ENCODE measurements around the gene CBX8.
A peak's percentile ranks its signal among the peaks of the same experiment; 100 is the strongest.

The CBX8 gene

GRCh38 chr17:79815836-79816461, 19.1 kb upstream of the CBX8 start:
- no peaks in the 10 kb centered on the region for H3K36me3 ChIP-seq (ENCODE audit: control insufficient read depth, low read length)
- TF ChIP-seq, protein P1, sequence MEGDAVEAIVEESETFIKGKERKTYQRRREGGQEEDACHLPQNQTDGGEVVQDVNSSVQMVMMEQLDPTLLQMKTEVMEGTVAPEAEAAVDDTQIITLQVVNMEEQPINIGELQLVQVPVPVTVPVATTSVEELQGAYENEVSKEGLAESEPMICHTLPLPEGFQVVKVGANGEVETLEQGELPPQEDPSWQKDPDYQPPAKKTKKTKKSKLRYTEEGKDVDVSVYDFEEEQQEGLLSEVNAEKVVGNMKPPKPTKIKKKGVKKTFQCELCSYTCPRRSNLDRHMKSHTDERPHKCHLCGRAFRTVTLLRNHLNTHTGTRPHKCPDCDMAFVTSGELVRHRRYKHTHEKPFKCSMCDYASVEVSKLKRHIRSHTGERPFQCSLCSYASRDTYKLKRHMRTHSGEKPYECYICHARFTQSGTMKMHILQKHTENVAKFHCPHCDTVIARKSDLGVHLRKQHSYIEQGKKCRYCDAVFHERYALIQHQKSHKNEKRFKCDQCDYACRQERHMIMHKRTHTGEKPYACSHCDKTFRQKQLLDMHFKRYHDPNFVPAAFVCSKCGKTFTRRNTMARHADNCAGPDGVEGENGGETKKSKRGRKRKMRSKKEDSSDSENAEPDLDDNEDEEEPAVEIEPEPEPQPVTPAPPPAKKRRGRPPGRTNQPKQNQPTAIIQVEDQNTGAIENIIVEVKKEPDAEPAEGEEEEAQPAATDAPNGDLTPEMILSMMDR (IDR thresholded peaks at IDR 0.05; ENCODE audit: low read depth, low read length, poor library complexity, severe bottlenecking), result no peak
- H3F3A ChIP-seq (ENCODE audit: control insufficient read depth, insufficient read depth), result no peaks in the 10 kb centered on the region
- H4K20me1 ChIP-seq (ENCODE audit: control insufficient read depth, insufficient read depth, low read depth, low read length), result no peaks in the 10 kb centered on the region
- no peak overlapping the region for H3K4me3 ChIP-seq (ENCODE audit: low read length)
- no peaks in the 10 kb centered on the region for H3K9me2 ChIP-seq (replicated peaks; ENCODE audit: control insufficient read depth, low read length)
- H3K4me1 ChIP-seq (ENCODE audit: control insufficient read depth, low read length), result peaks cover 35% of the 10 kb centered on the region
- H3K27ac ChIP-seq (ENCODE audit: low read depth, low read length), result no peak overlapping the region
- peaks cover 24% of the 10 kb centered on the region for H3K27me3 ChIP-seq (ENCODE audit: control insufficient read depth, low read length)
- H3K4me2 ChIP-seq (ENCODE audit: low read length), result no peak overlapping the region
- H3K79me2 ChIP-seq (ENCODE audit: control insufficient read depth, low read length), result no peaks in the 10 kb centered on the region
- no peaks in the 10 kb centered on the region for H3K9me3 ChIP-seq (ENCODE audit: control insufficient read depth, insufficient read depth, low read length)

DNA sequence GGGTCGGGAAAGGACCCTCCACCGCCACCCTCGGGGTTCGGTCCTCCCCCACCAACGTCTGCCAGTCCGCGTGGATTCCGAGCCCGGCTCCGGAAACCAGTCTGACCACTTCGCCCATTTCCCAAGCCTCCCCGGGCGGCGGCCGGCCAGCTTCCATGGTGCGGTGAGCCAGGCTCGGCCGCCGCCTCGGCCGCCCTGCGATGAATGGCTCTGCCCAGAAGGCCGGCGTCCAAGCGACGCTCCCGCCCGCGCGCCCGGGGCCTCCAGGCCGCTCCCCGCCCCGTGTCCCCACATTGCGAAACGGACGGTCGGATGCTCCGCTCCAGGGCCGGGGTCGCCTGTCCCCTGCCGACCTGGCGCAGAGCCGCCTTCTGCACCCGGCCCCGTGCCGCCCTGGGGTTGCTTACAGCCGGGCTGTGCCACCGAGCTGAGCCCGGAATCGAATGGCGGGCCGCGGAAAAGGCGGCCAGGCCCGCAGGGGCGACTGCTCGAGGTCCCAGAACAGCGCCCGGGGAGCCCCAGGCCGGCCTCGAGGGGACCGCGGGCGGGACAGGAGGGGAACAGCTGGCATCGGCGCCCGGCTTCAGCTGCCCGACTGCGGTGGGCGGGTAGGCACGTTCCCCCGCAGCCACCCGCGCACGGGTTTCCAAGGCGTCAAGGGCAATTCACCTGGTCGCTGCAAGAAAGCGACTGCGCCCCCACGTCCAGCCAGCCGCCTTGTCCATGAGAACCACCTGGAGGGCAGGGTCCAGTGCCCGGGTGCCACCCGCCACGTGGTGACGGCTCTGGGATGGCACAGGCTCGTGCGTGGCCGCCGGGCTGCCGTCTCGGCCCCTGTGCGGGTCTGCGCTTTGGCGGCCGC, 18.3 kb upstream of the CBX8 start:
- Histone ChIP-seq H3K9me2 (replicated peaks; ENCODE audit: control insufficient read depth, low read length) (no peaks in the 10 kb centered on the region), H3K27me3 (ENCODE audit: control insufficient read depth, low read length) (peaks cover 29% of the 10 kb centered on the region), H3K9me3 (ENCODE audit: control insufficient read depth, insufficient read depth, low read length) (no peaks in the 10 kb centered on the region), H3K4me2 (ENCODE audit: low read length) (no peak overlapping the region), H3F3A (ENCODE audit: control insufficient read depth, insufficient read depth) (no peaks in the 10 kb centered on the region), H3K4me3 (ENCODE audit: low read length) (no peak overlapping the region), H3K79me2 (ENCODE audit: control insufficient read depth, low read length) (no peaks in the 10 kb centered on the region), H4K20me1 (ENCODE audit: control insufficient read depth, insufficient read depth, low read depth, low read length) (no peaks in the 10 kb centered on the region), H3K27ac (ENCODE audit: low read depth, low read length) (no peak overlapping the region), H3K4me1 (ENCODE audit: control insufficient read depth, low read length) (peaks cover 41% of the 10 kb centered on the region), H3K36me3 (ENCODE audit: control insufficient read depth, low read length) (no peaks in the 10 kb centered on the region)
- TF ChIP-seq, protein P1 (IDR thresholded peaks at IDR 0.05; ENCODE audit: low read depth, low read length, poor library complexity, severe bottlenecking), result no peak
- TF ChIP-seq EZH2phosphoT487 (IDR thresholded peaks at IDR 0.05; ENCODE audit: borderline replicate concordance, low read length), result no peak

GRCh38 chr17:79814127-79814973, 17.5 kb upstream of the CBX8 start:
- no peaks in the 10 kb centered on the region for H3K9me2 ChIP-seq (replicated peaks; ENCODE audit: control insufficient read depth, low read length)
- H3K27ac ChIP-seq (ENCODE audit: low read depth, low read length), result no peak overlapping the region
- TF ChIP-seq, protein P1 (IDR thresholded peaks at IDR 0.05; ENCODE audit: low read depth, low read length, poor library complexity, severe bottlenecking), result no peak
- no peak for TF ChIP-seq EZH2phosphoT487 (IDR thresholded peaks at IDR 0.05; ENCODE audit: borderline replicate concordance, low read length)
- no peaks in the 10 kb centered on the region for H3K9me3 ChIP-seq (ENCODE audit: control insufficient read depth, insufficient read depth, low read length)
- H3K36me3 ChIP-seq (ENCODE audit: control insufficient read depth, low read length), result no peaks in the 10 kb centered on the region
- peaks cover 31% of the 10 kb centered on the region for H3K27me3 ChIP-seq (ENCODE audit: control insufficient read depth, low read length)
- peaks cover 36% of the 10 kb centered on the region for H3K4me1 ChIP-seq (ENCODE audit: control insufficient read depth, low read length)
- H4K20me1 ChIP-seq (ENCODE audit: control insufficient read depth, insufficient read depth, low read depth, low read length), result no peaks in the 10 kb centered on the region
- H3K4me3 ChIP-seq (ENCODE audit: low read length), result peak overlapping the region; percentile 57; the same call in 1 of the 2 replicates
- no peaks in the 10 kb centered on the region for H3F3A ChIP-seq (ENCODE audit: control insufficient read depth, insufficient read depth)
- H3K79me2 ChIP-seq (ENCODE audit: control insufficient read depth, low read length), result no peaks in the 10 kb centered on the region
- peak overlapping the region; percentile 62 for H3K4me2 ChIP-seq (ENCODE audit: low read length)
